Thoracic aorta (tissue), 2 donors: ENCODE measurements around the gene FAM117A. TPM values are rescaled to one million over a fixed set of nuclear protein-coding genes. Genes with fewer than 3 reads are reported as not detected.

ENCODE experiments used
- ATAC-seq: fragments of 150-250 bp; one replicate; pipeline ENCODE4 v1.8.0; 2017; ENCODE audit warnings: low read depth; ENCODE audit not compliant: insufficient number of reproducible peaks, low FRiP score
- DNase-seq: peaks from one replicate; pipeline ENCODE4 v3.0.0-alpha.2; 2020; ENCODE audit warnings: low spot score
- H3K27ac ChIP-seq, 2 donors: fragments of 200-600 bp; sonication (generic); 1 replicate in 1 of 2; 2 replicates in 1 of 2; pipeline ENCODE4 v1.5.1; 2016; ENCODE audit warnings: mild to moderate bottlenecking in 2 of 2, moderate library complexity in 2 of 2
- H3K27me3 ChIP-seq: fragments of 200-600 bp; sonication (generic); replicated peaks from 2 replicates; pipeline ENCODE4 v1.6.0; 2016; ENCODE audit warnings: mild to moderate bottlenecking; ENCODE audit not compliant: insufficient read depth
- H3K36me3 ChIP-seq: fragments of 200-600 bp; sonication (generic); one replicate; pipeline ENCODE4 v1.5.1; 2016
- H3K4me1 ChIP-seq, 2 donors: fragments of 200-600 bp; sonication (generic); 1 replicate in 1 of 2; 2 replicates in 1 of 2; pipeline versions ENCODE4 v1.5.1 to v1.6.0; 2016; ENCODE audit warnings: low read depth in 2 of 2, mild to moderate bottlenecking in 1 of 2; ENCODE audit not compliant: control insufficient read depth in 1 of 2
- H3K4me3 ChIP-seq: fragments of 200-600 bp; sonication (generic); 2 replicates; pipeline ENCODE4 v1.5.1; 2016; ENCODE audit warnings: mild to moderate bottlenecking
- H3K9me3 ChIP-seq: fragments of 200-600 bp; sonication (generic); 2 replicates; pipeline ENCODE4 v1.5.1; 2016
- CTCF ChIP-seq: fragments of 200-600 bp; sonication (generic); IDR thresholded peaks from one replicate; pipeline ENCODE4 v1.5.1; 2019; ENCODE audit warnings: antibody characterized with exemption
- total RNA-seq, 2 donors: library from RNA; depleted of rRNA; stranded (reverse); fragments of >200 nt; gene quantifications; one replicate each; pipeline versions ENCODE4 v1.1.0 to v1.2.3, GENCODE V29; 2016

FAM117A gene
- total RNA-seq, 2 donors from 2014 or later, result 12.1 to 23.7 TPM

- no peak for TF ChIP-seq CTCF
- Histone ChIP-seq H3K4me1 (peaks cover 20 to 42% of the 10 kb centered on the region in 2 donors), H3K4me3 (no peak overlapping the region), H3K36me3 (no peaks in the 10 kb centered on the region), H3K9me3 (no peaks in the 10 kb centered on the region), H3K27me3 (no peaks in the 10 kb centered on the region), H3K27ac (peak overlapping the region; percentile 74 to 76)
- DNase-seq (no peak), ATAC-seq (no peak)
These were observed 19.9 kb upstream of the FAM117A start for GRCh38 chr17:49783791-49784190.

GRCh38 chr17:49783071-49783715 lies 19.3 kb upstream of the FAM117A start:
- ATAC-seq (no peak), DNase-seq (no peak)
- no peak for TF ChIP-seq CTCF
- Histone ChIP-seq H3K4me3 (no peak overlapping the region), H3K27ac (peak overlapping the region; percentile 74 to 76), H3K27me3 (no peaks in the 10 kb centered on the region), H3K36me3 (no peaks in the 10 kb centered on the region), H3K4me1 (peaks cover 20 to 42% of the 10 kb centered on the region in 2 donors), H3K9me3 (no peaks in the 10 kb centered on the region)

GRCh38 chr17:49779739-49780231 lies 15.9 kb upstream of the FAM117A start:
- Histone ChIP-seq H3K4me1 (peaks cover 35 to 64% of the 10 kb centered on the region in 2 donors), H3K27ac (peak overlapping the region; percentile 55 to 64), H3K36me3 (no peaks in the 10 kb centered on the region), H3K4me3 (no peak overlapping the region), H3K27me3 (no peaks in the 10 kb centered on the region), H3K9me3 (no peaks in the 10 kb centered on the region)
- TF ChIP-seq CTCF, result peak; percentile 37
- no peak for DNase-seq
- ATAC-seq, result peak; percentile 59

- H3K27me3 ChIP-seq, result no peaks in the 10 kb centered on the region
- no peaks in the 10 kb centered on the region for H3K36me3 ChIP-seq
- DNase-seq (no peak), ATAC-seq (no peak)
- H3K4me3 ChIP-seq, result no peak overlapping the region
- H3K9me3 ChIP-seq, result no peaks in the 10 kb centered on the region
- TF ChIP-seq CTCF, result no peak
- H3K4me1 ChIP-seq, result peaks cover 35 to 64% of the 10 kb centered on the region in 2 donors
- peak overlapping the region; percentile 55 to 64 for H3K27ac ChIP-seq
These were observed 15.3 kb upstream of the FAM117A start for GRCh38 chr17:49779156-49779738.

- TF ChIP-seq CTCF, result no peak
- DNase-seq (no peak), ATAC-seq (no peak)
- Histone ChIP-seq H3K4me3 (no peak overlapping the region), H3K36me3 (no peaks in the 10 kb centered on the region), H3K27ac (peak overlapping the region; percentile 68 to 74), H3K4me1 (peaks cover 24 to 48% of the 10 kb centered on the region in 2 donors), H3K27me3 (no peaks in the 10 kb centered on the region), H3K9me3 (no peaks in the 10 kb centered on the region)
These were observed 13.6 kb upstream of the FAM117A start for GRCh38 chr17:49777563-49777962.
